ENCODE measurements around the gene ARID1B. TPM values are rescaled to one million over a fixed set of nuclear protein-coding genes. Genes with fewer than 3 reads are reported as not detected.

The ARID1B gene
- total RNA-seq, 1 experiment from 2014 or later = 91.7 TPM

GRCh38 chr6:156905801-156906200, 128.6 kb downstream of the ARID1B start:
- H3K4me1 ChIP-seq (ENCODE audit: control insufficient read depth, insufficient read depth, low read length) = no peaks in the 10 kb centered on the region
- ChIA-PET CTCF (no interaction called here), POLR2A (interaction anchor here (0.6 kb wide), 1 partner anchor 14 kb away, joined by 3 read pairs; no protein-coding TSS in a partner anchor)
- TF ChIP-seq, protein P1, sequence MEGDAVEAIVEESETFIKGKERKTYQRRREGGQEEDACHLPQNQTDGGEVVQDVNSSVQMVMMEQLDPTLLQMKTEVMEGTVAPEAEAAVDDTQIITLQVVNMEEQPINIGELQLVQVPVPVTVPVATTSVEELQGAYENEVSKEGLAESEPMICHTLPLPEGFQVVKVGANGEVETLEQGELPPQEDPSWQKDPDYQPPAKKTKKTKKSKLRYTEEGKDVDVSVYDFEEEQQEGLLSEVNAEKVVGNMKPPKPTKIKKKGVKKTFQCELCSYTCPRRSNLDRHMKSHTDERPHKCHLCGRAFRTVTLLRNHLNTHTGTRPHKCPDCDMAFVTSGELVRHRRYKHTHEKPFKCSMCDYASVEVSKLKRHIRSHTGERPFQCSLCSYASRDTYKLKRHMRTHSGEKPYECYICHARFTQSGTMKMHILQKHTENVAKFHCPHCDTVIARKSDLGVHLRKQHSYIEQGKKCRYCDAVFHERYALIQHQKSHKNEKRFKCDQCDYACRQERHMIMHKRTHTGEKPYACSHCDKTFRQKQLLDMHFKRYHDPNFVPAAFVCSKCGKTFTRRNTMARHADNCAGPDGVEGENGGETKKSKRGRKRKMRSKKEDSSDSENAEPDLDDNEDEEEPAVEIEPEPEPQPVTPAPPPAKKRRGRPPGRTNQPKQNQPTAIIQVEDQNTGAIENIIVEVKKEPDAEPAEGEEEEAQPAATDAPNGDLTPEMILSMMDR (IDR thresholded peaks at IDR 0.05) = no peak
- TF ChIP-seq, protein P2, sequence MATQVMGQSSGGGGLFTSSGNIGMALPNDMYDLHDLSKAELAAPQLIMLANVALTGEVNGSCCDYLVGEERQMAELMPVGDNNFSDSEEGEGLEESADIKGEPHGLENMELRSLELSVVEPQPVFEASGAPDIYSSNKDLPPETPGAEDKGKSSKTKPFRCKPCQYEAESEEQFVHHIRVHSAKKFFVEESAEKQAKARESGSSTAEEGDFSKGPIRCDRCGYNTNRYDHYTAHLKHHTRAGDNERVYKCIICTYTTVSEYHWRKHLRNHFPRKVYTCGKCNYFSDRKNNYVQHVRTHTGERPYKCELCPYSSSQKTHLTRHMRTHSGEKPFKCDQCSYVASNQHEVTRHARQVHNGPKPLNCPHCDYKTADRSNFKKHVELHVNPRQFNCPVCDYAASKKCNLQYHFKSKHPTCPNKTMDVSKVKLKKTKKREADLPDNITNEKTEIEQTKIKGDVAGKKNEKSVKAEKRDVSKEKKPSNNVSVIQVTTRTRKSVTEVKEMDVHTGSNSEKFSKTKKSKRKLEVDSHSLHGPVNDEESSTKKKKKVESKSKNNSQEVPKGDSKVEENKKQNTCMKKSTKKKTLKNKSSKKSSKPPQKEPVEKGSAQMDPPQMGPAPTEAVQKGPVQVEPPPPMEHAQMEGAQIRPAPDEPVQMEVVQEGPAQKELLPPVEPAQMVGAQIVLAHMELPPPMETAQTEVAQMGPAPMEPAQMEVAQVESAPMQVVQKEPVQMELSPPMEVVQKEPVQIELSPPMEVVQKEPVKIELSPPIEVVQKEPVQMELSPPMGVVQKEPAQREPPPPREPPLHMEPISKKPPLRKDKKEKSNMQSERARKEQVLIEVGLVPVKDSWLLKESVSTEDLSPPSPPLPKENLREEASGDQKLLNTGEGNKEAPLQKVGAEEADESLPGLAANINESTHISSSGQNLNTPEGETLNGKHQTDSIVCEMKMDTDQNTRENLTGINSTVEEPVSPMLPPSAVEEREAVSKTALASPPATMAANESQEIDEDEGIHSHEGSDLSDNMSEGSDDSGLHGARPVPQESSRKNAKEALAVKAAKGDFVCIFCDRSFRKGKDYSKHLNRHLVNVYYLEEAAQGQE (IDR thresholded peaks at IDR 0.05; ENCODE audit: insufficient read depth in 1 of 2, low read depth in 2 of 2, low read length in 1 of 2) = no peak
- TF ChIP-seq TCF7L2 (IDR thresholded peaks at IDR 0.05; ENCODE audit: low read depth, low read length) (no peak), SIN3A (IDR thresholded peaks at IDR 0.05; ENCODE audit: borderline replicate concordance, insufficient read depth, low read depth, low read length) (no peak)
- BruUV-seq (replicated peaks) = no TSS peak
- no peak overlapping the region for H3K4me3 ChIP-seq (ENCODE audit: low read depth in 2 of 2, low read length in 2 of 2)
- no peak overlapping the region for H3K27ac ChIP-seq (ENCODE audit: low read length)
- DNase-seq (ENCODE audit: low read depth, low spot score) (no peak), ATAC-seq (no peak)
- no peaks in the 10 kb centered on the region for H3K27me3 ChIP-seq (ENCODE audit: control insufficient read depth, insufficient read depth, low read length)
- intact Hi-C loops (cut with micrococcal nuclease; ENCODE audit: unreplicated experiment) (no loop called here), in situ Hi-C loops (cut with HindIII; ENCODE audit: low pct_unique_long_range_greater_than_20kb, low sequenced_read_pairs) (no loop called here)
- no peaks in the 10 kb centered on the region for H3K9me3 ChIP-seq (ENCODE audit: control insufficient read depth, insufficient read depth, low read depth, low read length)
- 0 out of 2 replicates have a peak, but pooled peaks cover 3% of the 10 kb centered on the region for H3K36me3 ChIP-seq (ENCODE audit: control insufficient read depth, insufficient read depth, low read length)

DNA sequence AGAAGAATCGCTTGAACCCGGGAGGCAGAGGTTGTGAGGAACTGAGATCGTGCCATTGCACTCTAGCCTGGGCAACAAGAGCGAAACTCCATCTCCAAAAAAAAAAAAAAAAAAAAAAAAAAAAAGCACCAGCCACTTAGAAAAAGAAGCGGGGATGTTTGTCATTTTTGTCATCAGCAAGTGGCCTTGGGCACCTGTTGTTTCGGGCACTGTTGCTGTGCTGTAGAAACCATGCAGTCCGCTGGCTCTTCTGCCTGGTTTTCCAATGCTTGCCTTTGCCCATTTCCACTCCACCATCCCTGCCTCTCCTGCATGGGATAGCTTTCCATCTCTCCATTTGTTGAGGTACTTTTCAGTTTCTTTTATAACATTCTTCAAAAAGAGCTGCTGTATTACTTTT, 129.3 kb downstream of the ARID1B start:
- ChIA-PET POLR2A (interaction anchor here (0.6 kb wide), 1 partner anchor 14 kb away, joined by 3 read pairs; no protein-coding TSS in a partner anchor), CTCF (no interaction called here)
- Histone ChIP-seq H3K36me3 (ENCODE audit: control insufficient read depth, insufficient read depth, low read length) (0 out of 2 replicates have a peak, but pooled peaks cover 3% of the 10 kb centered on the region), H3K27ac (ENCODE audit: low read length) (no peak overlapping the region), H3K27me3 (ENCODE audit: control insufficient read depth, insufficient read depth, low read length) (no peaks in the 10 kb centered on the region), H3K4me1 (ENCODE audit: control insufficient read depth, insufficient read depth, low read length) (no peaks in the 10 kb centered on the region), H3K4me3 (ENCODE audit: low read depth in 2 of 2, low read length in 2 of 2) (no peak overlapping the region), H3K9me3 (ENCODE audit: control insufficient read depth, insufficient read depth, low read depth, low read length) (no peaks in the 10 kb centered on the region)
- in situ Hi-C loops (cut with HindIII; ENCODE audit: low pct_unique_long_range_greater_than_20kb, low sequenced_read_pairs) = no loop called here
- intact Hi-C loops (cut with micrococcal nuclease; ENCODE audit: unreplicated experiment) = no loop called here
- ATAC-seq (no peak), DNase-seq (ENCODE audit: low read depth, low spot score) (no peak)
- BruUV-seq (replicated peaks) = no TSS peak
- TF ChIP-seq, protein P1 (IDR thresholded peaks at IDR 0.05) = no peak
- TF ChIP-seq, protein P2 (IDR thresholded peaks at IDR 0.05; ENCODE audit: insufficient read depth in 1 of 2, low read depth in 2 of 2, low read length in 1 of 2) = no peak
- TF ChIP-seq POLR2AphosphoS5 (IDR thresholded peaks at IDR 0.05; ENCODE audit: low read depth, low read length) = no peak
- no peak for TF ChIP-seq TCF7L2 (IDR thresholded peaks at IDR 0.05; ENCODE audit: low read depth, low read length)
- no peak for TF ChIP-seq SIN3A (IDR thresholded peaks at IDR 0.05; ENCODE audit: borderline replicate concordance, insufficient read depth, low read depth, low read length)
